Activated CD4-positive, alpha-beta T cell treated with anti-CD3 and anti-CD28 coated beads, Interleukin-2, amount 50 U/mL, for 24 hours (primary cell): ENCODE data around the gene GALNS.
"Not testable (repeated sequence)": the region's sequence is repeated elsewhere in the genome, so short reads cannot be mapped to it uniquely, and the experiment has no call there.

ENCODE experiments used
- DNase-seq, 2 donors: peaks; one replicate each; pipeline ENCODE4 v3.0.0-alpha.2; 2020; ENCODE audit warnings: low read depth in 1 of 2, low spot score in 1 of 2

The GALNS gene

GRCh38 chr16:88807142-88807625 lies 49.6 kb downstream of the GALNS start:
- DNase-seq: no peak

GRCh38 chr16:88806491-88807111 lies 50.1 kb downstream of the GALNS start:
- DNase-seq: no peak

- no peak for DNase-seq
These were observed 50.8 kb downstream of the GALNS start for GRCh38 chr16:88805887-88806393.

GRCh38 chr16:88805340-88805715 lies 51.4 kb downstream of the GALNS start:
- DNase-seq: no peak

- no peak for DNase-seq
These were observed 52.0 kb downstream of the GALNS start for GRCh38 chr16:88804552-88805339.

GRCh38 chr16:88804173-88804551 lies 52.6 kb downstream of the GALNS start:
- no peak for DNase-seq

- peak; percentile 77 to 83 for DNase-seq
These were observed 53.3 kb downstream of the GALNS start, which contains the start of gene CDT1 for GRCh38 chr16:88803264-88803987. CDT1 (plus strand) TSS chr16:88803789; CDS start chr16:88803832, 43 bp downstream.

GRCh38 chr16:88800277-88800592 lies 56.5 kb downstream of the GALNS start:
- DNase-seq: no peak

- DNase-seq: no peak
These were observed 57.0 kb downstream of the GALNS start for GRCh38 chr16:88799569-88800276.

GRCh38 chr16:88798772-88799455 lies 57.8 kb downstream of the GALNS start:
- DNase-seq: no peak

- DNase-seq: no peak
These were observed 58.7 kb downstream of the GALNS start for GRCh38 chr16:88798073-88798472.

- no peak for DNase-seq
These were observed 60.5 kb downstream of the GALNS start for GRCh38 chr16:88796278-88796677.

- no peak for DNase-seq
These were observed 63.3 kb downstream of the GALNS start for GRCh38 chr16:88793251-88793954.

GRCh38 chr16:88792668-88793250 lies 64.0 kb downstream of the GALNS start:
- no peak for DNase-seq

GRCh38 chr16:88792078-88792550 lies 64.6 kb downstream of the GALNS start:
- no peak for DNase-seq

- no peak for DNase-seq
These were observed 66.2 kb downstream of the GALNS start for GRCh38 chr16:88790312-88791211.

GRCh38 chr16:88789594-88789993 lies 67.2 kb downstream of the GALNS start:
- DNase-seq: no peak

- not testable (repeated sequence) for DNase-seq
These were observed 68.0 kb downstream of the GALNS start for GRCh38 chr16:88788749-88789148.
